ENCODE results near the gene PSMC3. TPM values are rescaled to one million over a fixed set of nuclear protein-coding genes. Genes with fewer than 3 reads are reported as not detected.
"Not testable (repeated sequence)": the region's sequence is repeated elsewhere in the genome, so short reads cannot be mapped to it uniquely, and the experiment has no call there.

Gene PSMC3
- total and polyA plus RNA-seq, 2 donors (not counting 1 experiment from before 2014, with no cell fraction given): 36.7 to 62.7 TPM

DNA sequence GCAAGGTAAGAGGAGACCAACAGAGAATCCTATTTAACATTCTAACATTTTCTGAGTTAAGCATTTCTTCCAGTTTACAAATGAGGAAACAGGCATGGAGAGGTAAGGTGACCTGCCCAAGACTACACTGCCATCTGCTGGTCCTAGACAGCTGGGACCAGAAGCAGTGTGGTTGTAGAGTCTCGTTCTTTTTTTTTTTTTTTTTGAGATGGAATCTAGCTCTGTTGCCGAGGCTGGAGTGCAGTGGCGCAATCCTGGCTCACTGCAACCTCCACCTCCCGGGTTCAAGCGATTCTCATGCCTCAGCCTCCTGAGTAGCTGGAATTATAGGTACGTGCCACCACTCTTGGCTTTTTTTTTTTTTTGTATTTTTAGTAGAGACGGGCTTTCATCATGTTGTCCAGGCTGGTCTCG lies 28.0 kb upstream of the PSMC3 start:
- not testable (repeated sequence) for H3K4me1 ChIP-seq (ENCODE audit: control insufficient read depth in 2 of 2, insufficient read depth in 2 of 2, low read length in 2 of 2); H3K4me3 Mint-ChIP-seq; H3K4me3 ChIP-seq (ENCODE audit: control extremely low read depth in 1 of 5, extremely low read depth in 1 of 5, insufficient read depth in 1 of 5, low read depth in 2 of 5, low read length in 4 of 5); H3K27ac ChIP-seq (ENCODE audit: low read length in 2 of 2); H2AFZ ChIP-seq (ENCODE audit: insufficient read depth, low read depth, low read length, poor library complexity, severe bottlenecking); H3K36me3 ChIP-seq (replicated peaks in 1 of 2; ENCODE audit: control extremely low read depth in 1 of 2, control insufficient read depth in 1 of 2, extremely low read depth in 1 of 2, insufficient read depth in 2 of 2, low read length in 1 of 2); H3K27me3 ChIP-seq (replicated peaks in 1 of 4; ENCODE audit: control extremely low read depth in 1 of 4, control insufficient read depth in 3 of 4, insufficient read depth in 4 of 4, low read length in 3 of 4); H3K79me2 ChIP-seq (ENCODE audit: control insufficient read depth, insufficient read depth, low read length); H3K27ac Mint-ChIP-seq; H3K9ac ChIP-seq (ENCODE audit: low read length); H3K9me3 ChIP-seq (ENCODE audit: control extremely low read depth in 1 of 3, control insufficient read depth in 2 of 3, insufficient read depth in 1 of 3, low read length in 2 of 3); H3K27me3 Mint-ChIP-seq; H3K4me1 Mint-ChIP-seq; H3K9me3 Mint-ChIP-seq (ENCODE audit: insufficient read depth); H4K20me1 ChIP-seq (ENCODE audit: control insufficient read depth, insufficient read depth, low read length, poor library complexity, severe bottlenecking)
- intact Hi-C loops (cut with micrococcal nuclease): loop anchor here (1.0 kb wide), 1 partner anchor 80 kb away; no protein-coding TSS in a partner anchor
- TF ChIP-seq, protein P1, sequence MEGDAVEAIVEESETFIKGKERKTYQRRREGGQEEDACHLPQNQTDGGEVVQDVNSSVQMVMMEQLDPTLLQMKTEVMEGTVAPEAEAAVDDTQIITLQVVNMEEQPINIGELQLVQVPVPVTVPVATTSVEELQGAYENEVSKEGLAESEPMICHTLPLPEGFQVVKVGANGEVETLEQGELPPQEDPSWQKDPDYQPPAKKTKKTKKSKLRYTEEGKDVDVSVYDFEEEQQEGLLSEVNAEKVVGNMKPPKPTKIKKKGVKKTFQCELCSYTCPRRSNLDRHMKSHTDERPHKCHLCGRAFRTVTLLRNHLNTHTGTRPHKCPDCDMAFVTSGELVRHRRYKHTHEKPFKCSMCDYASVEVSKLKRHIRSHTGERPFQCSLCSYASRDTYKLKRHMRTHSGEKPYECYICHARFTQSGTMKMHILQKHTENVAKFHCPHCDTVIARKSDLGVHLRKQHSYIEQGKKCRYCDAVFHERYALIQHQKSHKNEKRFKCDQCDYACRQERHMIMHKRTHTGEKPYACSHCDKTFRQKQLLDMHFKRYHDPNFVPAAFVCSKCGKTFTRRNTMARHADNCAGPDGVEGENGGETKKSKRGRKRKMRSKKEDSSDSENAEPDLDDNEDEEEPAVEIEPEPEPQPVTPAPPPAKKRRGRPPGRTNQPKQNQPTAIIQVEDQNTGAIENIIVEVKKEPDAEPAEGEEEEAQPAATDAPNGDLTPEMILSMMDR (IDR thresholded peaks at IDR 0.05): peak; percentile 83
- ChIA-PET POLR2A (interaction anchor here (0.6 kb wide), 1 partner anchor 105 kb away, joined by 3 read pairs; no protein-coding TSS in a partner anchor), CTCF (interaction anchor here (0.6 to 3.0 kb wide), 22 partner anchors 9 to 563 kb away, joined by 3 to 20 read pairs (median 4); partner anchors contain the start of gene PSMC3)
- ATAC-seq (ENCODE audit: low read depth) (peak; percentile 94), DNase-seq (peak; percentile 85)
- H3K4me2 ChIP-seq (replicated peaks; ENCODE audit: low read depth, low read length, poor library complexity, severe bottlenecking): peak overlapping the region; percentile 52
- WGBS (ENCODE audit: insufficient coverage): no CpG with 5 or more reads among the region's 8 CpGs

DNA sequence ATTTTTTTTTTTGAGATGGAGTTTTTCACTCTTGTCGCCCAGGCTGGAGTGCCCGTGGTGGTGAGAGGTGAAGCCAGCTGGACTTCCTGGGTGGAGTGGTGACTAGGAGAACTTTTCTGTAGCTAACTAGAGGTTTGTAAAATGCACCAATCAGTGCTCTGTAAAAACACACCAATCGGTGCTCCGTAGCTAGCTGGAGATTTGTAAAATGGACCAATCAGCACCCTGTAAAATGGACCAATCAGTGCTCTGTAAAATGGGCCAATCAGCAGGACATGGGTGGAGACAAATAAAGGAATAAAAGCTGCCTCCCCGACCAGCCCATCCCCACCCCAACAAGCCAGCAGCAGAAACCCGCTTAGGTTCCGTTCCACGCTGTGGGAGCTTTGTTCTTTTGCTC lies 27.1 kb upstream of the PSMC3 start:
- Histone ChIP-seq H3K9ac (ENCODE audit: low read length) (no peak overlapping the region), H2AFZ (ENCODE audit: insufficient read depth, low read depth, low read length, poor library complexity, severe bottlenecking) (no peak overlapping the region), H3K79me2 (ENCODE audit: control insufficient read depth, insufficient read depth, low read length) (no peaks in the 10 kb centered on the region), H3K9me3 (ENCODE audit: control extremely low read depth in 1 of 3, control insufficient read depth in 2 of 3, insufficient read depth in 1 of 3, low read length in 2 of 3) (peaks cover 0 to 6% (median 0%) of the 10 kb centered on the region in 3 donors), H3K4me2 (replicated peaks; ENCODE audit: low read depth, low read length, poor library complexity, severe bottlenecking) (no peak overlapping the region), H3K36me3 (replicated peaks in 1 of 2; ENCODE audit: control extremely low read depth in 1 of 2, control insufficient read depth in 1 of 2, extremely low read depth in 1 of 2, insufficient read depth in 2 of 2, low read length in 1 of 2) (no peaks in the 10 kb centered on the region), H3K4me3 (ENCODE audit: control extremely low read depth in 1 of 5, extremely low read depth in 1 of 5, insufficient read depth in 1 of 5, low read depth in 2 of 5, low read length in 4 of 5) (no peak overlapping the region), H3K27ac (ENCODE audit: low read length in 2 of 2) (no peak overlapping the region), H3K27me3 (replicated peaks in 1 of 4; ENCODE audit: control extremely low read depth in 1 of 4, control insufficient read depth in 3 of 4, insufficient read depth in 4 of 4, low read length in 3 of 4) (no peaks in the 10 kb centered on the region), H3K4me1 (ENCODE audit: control insufficient read depth in 2 of 2, insufficient read depth in 2 of 2, low read length in 2 of 2) (peaks cover 0 to 5% of the 10 kb centered on the region in 2 donors), H4K20me1 (ENCODE audit: control insufficient read depth, insufficient read depth, low read length, poor library complexity, severe bottlenecking) (no peaks in the 10 kb centered on the region)
- no peaks in the 10 kb centered on the region for H3K9me3 Mint-ChIP-seq (ENCODE audit: insufficient read depth)
- H3K4me3 Mint-ChIP-seq: no peak overlapping the region
- no peak overlapping the region for H3K27ac Mint-ChIP-seq
- 100% methylated on average over 8 of the region's 8 CpGs for WGBS (ENCODE audit: insufficient coverage)
- no peak for TF ChIP-seq EZH2 (IDR thresholded peaks at IDR 0.05; ENCODE audit: borderline replicate concordance, insufficient read depth, low read depth, low read length, poor library complexity, severe bottlenecking)
- TF ChIP-seq, protein P1 (IDR thresholded peaks at IDR 0.05): no peak
- ChIA-PET POLR2A (no interaction called here), CTCF (interaction anchor here (0.8 to 3.0 kb wide), 12 partner anchors 10 to 565 kb away, joined by 3 to 20 read pairs (median 3); partner anchors contain the start of gene PSMC3)
- H3K4me1 Mint-ChIP-seq: peaks cover 4% of the 10 kb centered on the region
- ATAC-seq (ENCODE audit: low read depth) (no peak), DNase-seq (no peak)
- no peaks in the 10 kb centered on the region for H3K27me3 Mint-ChIP-seq
- intact Hi-C loops (cut with micrococcal nuclease): no loop called here
